GM04503 (cell line): ENCODE data around the gene COL4A1.
"Not testable (repeated sequence)": the region's sequence is repeated elsewhere in the genome, so short reads cannot be mapped to it uniquely, and the experiment has no call there.

ENCODE experiments used
- DNase-seq: peaks from one replicate; pipeline ENCODE4 v3.0.0-alpha.2; 2012; ENCODE audit warnings: low read depth

Gene COL4A1

DNA sequence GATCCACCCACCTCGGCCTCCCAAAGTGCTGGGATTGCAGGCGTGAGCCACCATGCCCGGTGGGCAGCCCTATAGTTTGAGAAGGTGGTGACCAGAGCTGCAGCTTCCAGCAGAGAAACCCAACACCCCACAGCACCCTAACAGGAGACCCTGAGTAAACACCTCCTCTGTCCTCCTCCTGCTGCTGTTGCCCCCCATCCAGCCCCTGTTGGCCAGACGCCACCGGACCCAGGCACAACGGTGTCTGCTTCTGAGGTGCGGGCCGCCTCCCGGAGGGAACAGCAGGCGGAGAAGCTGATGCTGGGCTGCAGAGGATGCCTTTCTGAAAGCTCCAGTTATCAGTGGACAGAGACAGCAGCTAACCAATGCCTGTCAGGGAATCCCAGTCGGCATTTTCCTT is 175.5 kb downstream of the COL4A1 start:
- DNase-seq = no peak

DNA sequence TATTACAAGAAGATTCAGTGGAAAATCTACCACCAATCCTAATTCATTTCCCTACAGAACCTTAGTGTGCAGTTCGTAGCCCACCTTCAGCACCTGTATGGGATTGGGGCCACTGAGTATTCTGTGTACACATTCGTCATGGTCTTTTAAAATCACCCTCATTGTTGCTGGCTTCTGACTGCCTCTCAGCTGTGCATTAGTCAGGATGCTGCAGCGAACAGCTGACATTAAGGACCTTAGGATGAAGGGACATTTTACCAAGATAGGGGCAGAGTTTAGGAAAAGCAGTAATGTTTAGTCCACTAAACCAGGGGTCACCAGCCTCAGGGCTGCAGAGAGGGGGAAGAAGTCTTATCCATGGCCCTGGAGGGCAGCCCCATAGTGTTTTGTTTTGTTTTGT is 176.5 kb downstream of the COL4A1 start:
- DNase-seq = no peak

DNA sequence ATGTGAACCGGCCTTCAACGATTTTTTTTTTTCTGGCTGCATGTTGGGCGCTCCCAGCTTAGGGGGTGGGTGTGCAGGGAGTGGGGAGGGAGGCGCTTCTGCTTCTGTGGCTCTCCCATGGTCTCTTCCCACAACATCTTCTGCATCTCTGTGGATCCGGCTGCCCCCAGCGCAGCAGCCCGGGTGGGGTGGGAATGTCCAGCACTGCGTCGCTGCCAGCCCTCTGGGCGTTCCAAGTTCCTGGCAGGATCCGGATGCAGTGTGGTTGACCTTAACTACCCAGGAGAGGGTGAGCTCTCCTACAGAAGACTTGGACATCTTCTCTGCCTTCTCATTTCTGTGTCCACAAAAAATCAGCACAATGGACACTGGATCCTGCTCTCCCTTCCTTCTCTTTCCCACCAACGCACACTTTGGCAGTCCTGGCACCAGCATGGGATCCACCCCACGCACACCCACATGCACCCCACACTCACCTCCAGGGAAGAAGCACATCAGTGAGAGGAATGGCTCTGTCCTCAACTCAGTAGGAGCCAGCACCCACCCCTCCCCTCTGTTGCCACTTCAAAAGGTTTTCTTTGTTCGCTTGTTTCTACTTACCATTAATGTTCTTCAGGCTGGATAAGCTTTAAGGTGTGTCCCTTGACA is 177.3 kb downstream of the COL4A1 start:
- no peak for DNase-seq

DNA sequence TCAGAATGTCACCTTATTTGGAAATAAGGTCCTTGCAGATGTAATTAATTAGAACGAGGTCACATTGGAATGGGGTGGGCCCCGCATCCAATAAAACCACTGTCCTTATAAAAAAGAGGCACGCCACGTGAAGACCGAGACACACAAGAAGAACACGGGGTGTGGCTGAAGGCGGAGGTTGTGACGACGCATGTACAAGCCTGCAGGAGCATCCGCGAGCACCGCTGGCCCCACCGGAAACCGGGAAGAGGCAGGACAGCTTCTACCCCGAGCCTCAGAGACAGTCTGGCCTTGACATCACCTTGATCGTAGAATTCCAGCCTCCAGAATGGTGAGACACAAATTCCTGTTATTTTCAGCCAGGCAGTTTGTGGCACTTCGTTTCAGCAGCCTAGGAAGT is 177.9 kb downstream of the COL4A1 start:
- DNase-seq = no peak

DNA sequence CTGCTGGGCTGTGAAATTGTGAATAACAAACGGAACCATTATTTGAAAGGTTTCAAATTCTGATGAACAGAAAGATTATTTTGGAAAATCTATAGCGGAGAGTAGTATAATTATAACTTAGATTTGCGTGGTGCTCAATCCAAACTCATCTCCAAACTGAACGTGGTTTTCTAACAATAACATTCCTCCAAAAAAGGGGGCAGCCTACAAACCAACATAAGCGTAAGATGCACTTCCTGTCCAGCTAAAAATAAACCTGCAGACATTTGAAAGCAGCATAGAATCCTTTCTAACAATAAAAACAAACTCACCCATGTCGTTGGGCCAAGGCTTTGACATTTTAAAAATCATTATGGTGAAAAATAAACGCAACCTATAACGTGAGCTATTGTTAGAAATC is 178.4 kb downstream of the COL4A1 start:
- no peak for DNase-seq

DNA sequence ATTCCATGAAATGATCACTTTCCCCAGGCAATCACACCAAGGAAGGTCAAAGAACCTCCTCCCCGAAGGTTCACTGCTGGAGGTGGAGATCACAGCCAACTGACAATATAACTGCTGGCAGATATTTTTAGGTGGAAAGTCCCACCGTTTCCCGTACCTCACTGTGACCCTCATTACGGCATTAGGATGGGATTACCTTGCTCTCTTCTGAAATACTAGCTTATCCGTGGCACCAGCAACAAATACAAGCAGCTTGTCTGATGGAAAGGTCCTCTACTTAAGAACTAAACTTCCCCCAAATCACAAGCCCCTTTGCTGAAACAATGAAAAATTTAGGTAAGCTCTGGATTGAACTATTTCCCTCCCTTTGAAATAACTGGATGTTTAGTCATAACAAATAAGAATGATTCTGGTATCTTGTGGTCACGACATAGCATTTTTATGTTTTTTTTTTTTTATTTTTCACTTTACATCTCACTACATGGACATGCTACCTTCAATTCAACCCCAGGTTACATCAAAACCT is 178.9 kb downstream of the COL4A1 start:
- no peak for DNase-seq

DNA sequence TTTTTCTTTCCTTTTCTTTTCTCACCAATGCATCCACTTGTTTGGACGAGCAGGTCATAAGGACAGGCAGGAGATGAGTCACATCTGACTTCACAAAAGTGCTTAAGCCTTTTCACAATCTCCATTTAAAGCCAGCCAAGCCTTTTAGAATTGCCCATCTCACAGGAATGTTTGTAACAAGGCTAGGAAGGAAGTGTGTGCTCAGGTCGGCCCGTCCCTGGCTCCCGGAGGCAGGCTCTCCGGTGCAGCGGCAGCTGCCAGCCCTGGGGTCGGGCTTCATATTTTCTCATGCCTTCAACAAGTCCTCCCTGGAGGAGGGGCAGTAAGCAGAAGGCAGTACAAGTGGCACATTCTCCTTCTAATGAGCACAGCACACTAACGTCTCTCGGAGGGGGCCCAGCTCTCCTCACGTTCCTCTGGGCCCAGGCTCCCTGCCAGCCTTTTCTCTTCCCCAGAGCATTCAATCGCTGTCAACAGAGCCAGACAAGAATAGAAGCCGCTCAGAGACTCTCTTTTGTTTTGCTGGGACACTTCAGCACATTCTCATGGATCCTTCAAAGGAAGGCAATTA is 180.5 kb downstream of the COL4A1 start:
- peak; percentile 93 for DNase-seq

DNA sequence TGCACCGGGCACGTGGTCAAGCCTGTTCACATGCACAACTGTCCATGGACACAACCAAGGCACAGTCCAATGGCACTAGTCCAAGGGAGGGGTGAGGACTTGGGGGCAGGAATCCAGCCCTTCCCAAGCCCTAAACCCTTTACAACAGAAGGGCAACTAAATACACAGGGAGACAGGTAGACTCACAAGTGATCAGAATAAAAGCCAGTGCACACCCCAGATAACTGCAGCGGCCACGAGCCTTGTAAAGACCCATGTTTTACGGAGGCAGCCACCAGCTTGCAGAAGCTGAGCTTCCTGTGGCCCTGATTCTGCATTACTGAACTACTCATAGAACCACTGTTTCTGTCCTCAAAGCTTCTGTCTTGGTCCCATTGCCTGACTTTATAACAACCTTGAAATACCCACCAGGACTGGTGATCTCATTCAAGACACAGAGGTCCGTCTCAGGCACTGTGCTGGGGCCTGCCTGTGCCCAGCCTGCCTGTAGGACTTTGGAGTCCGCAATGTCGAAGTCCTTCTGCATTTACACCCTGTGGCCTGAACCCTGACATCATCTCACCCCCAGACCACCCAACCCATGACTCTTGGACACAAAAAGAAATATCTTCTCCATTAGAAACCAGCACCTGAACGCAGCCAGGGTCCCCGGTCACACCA is 181.2 kb downstream of the COL4A1 start:
- DNase-seq = no peak

DNA sequence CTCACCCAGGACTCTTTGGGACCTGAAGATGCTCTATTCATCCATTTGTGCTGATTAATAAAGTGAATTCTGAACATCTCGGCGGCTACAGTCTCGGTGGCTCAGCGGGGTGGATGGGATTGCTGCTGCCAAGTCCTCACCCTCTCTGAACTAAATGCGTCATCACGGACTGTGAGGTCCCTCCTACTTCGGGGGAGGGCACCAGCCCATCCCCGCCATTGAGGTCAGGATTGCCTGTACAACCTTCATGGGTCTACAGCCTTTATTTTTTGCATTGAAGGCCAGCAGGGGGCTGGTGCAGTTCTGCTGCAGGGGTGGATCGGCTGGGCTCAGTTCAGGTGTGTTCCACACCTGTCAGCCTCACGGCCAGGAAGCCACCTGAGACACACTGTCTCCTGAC is 181.8 kb downstream of the COL4A1 start:
- no peak for DNase-seq

DNA sequence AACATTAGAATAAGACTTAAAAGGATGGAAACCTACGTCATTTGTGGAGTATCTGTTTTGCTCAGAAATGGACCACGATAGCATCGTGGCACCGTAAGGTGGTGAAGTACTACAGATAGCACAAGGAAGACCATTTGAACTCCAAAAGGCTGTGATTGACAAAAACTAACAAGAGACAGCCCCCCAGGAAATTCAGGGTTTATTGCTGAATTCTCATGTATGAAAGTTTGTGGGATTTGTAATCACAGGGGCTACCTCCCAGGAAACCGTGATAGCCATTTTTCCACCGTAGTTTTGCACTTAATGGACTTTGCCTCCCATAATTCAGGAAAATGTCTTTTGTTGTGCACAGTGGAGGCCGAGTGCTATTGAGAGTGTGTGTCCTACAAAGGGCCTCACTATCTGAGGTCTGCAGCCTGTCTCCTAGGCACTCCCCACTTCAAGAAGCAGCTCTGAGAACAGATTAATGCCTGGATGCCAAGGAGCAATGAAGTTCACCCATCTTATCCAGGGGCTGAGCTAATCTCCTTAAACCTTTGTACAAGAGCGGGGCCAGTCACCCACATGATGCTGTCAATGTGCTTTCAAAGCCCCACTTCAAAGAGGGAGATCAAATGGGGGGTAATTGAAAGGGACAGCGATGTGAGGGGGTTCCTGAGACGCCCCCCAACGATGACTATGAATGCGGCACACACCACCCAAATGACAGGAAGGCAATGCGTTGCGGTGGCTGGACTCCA is 182.6 kb downstream of the COL4A1 start:
- DNase-seq = no peak

DNA sequence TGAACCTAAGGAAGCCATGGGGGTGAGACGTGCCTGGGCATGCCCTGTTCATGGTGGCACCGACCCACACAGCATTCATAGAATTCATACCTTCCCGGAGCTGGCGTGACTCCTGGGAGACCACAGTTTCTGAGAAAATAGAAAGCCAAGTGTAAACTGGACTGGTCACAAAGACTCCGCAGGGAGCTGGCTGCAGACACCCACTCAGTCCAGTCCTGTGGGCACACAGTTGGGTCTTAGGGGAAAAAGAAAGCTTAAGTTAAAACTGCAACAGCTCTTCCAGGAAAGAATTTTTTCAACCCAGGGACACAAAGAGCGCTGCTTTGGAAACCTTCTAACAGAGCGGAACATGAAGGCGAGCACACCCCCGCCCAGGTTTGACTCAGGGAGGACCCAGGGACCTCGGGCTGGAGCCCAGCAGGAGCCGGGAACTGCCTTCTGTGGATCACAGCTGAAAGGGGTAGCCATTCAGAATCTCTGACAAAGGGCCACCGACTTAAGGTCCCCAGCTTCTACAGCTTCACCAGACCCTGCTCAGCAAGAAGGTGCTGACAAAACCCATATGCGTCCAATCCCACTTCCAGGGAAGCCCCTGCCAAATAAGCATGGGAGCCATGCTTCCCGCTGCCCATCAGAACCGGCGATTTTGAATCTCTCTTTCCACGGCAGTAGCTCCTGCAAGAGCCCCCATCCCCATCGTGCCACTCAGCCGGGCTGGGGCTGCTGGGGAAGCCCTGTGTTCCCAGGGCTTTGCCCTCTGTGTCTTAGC is 183.7 kb downstream of the COL4A1 start:
- DNase-seq = no peak

DNA sequence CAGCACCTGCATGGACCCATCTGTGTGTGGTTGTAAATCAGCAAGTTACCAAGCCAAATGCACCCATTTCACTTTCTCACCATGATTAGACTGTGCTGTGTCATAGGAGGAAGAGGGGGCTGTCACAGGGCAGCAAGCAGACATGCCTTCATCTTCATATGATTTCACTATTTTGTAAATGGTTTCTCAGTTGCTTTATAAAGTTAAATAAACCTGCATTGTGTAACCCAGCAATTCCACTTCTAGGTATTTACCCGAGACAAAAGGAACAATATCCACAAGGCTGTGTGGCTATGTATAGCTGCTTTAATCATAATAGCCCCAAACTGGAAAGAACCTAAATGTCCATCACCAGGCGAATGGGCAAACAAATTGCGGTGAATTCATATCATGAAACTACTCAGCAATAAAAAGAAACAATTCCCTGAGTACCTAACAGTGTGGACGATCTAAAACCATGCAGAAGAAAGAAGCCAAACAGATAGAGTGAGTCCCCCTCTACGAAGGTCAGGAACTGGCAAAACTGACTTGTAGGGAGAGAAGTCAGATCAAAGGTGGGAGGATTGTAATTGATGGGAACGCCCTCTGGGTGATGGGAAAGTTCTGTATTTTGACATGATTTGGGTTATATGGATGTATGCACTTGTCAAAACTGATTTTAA is 185.4 kb downstream of the COL4A1 start:
- DNase-seq = no peak

DNA sequence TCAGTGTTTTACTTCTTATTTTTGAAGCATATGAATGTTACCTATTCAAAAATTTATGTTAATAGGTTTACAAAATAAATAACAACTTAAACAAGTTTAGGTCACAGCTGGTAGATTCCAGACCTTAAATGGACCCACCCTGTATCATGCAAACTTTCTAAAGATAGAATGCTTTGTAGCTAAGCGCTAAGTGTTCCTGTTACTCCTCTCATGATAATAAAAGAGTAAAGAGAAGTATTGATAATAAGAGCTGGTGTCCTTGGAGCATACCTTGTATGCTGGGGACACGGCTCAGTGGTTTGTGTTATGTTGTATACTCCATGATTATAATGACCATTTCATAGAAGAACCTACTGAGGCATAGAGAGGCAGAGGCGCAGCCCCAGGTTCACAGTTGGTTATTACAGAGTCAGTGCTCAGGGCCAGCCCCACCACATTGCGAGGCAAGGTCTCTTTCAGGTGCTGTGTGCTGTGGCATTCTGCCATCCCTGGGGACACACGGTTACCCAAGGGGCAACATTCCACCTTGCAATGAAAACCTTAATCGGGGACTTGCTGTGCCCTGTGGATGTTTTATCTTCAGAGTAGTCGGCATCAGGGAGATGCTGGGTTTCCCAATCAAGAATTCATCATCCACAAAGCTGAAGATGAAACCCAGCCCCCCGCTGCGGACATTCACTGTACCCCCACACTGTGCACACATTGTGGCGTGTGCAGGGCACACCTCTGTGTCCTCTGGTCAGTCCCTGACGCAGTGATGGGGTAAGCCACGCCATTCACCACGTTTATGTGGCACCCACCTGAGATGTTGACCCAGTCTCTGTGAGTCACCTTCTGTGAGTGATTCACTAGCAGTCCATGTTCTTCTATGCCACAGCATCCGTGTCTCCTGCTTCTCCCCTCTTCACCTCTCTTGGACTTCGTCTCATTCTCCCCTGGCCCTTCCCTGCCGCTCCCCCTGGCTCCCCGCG is 186.7 kb downstream of the COL4A1 start:
- no peak for DNase-seq

DNA sequence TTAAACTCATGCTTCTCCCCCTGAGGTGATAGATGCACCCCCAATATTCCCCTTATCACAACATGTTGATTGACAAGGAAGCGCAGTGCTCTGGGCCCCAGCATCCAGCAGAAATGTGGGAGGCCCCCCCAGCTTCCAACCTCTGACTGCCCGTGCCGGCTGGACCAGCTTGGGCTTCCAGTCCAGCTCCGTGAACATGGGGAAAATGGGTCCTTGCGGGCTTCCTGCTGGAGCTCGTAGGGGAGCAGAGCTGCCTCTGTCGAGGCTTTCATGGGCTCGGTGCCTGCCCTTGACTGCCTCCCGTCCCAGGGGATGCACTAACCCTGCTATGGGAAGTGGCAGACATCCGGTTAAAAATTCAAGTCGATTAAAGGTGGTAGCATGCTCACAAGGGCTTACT is 188.9 kb downstream of the COL4A1 start:
- DNase-seq = no peak

DNA sequence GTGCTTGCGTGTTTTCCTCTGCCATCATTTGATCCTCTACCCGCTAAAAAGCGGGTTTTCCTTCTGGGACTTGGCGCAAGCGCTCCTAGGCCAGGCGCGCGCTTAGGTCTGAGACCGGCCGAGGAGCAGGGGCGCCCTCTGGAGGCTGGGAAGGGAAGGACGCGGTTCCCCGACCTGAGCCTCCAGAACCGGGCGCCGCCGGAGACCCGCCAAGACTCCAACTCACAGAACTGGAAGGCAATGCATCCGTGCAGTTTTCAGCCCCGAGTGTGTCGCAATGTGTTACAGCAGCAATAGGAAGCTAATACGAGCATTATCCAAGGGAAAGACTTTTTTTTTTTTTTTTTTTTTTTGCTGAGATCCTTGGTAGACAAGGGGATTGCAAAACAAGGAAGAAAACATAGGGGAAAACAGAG is 190.9 kb downstream of the COL4A1 start:
- DNase-seq = no peak

DNA sequence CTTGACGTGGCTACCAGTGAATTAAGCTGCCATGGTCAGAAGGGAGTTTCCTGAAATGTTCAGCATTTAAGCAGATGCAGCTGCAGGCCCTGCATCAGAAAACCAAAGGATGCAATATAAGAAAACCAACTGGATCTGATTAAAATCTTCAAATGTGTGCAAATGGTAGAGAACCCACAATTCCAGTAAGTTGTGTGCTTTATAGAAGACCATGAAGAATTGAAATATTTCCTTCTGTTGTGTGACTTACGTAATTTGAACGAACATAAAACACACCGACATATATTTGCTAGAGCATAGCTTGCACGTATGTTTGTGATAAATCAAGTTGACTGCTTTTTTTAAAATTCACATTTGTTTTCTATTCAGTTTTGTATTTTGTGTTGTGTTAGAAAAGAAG is 191.4 kb downstream of the COL4A1 start:
- DNase-seq = no peak

DNA sequence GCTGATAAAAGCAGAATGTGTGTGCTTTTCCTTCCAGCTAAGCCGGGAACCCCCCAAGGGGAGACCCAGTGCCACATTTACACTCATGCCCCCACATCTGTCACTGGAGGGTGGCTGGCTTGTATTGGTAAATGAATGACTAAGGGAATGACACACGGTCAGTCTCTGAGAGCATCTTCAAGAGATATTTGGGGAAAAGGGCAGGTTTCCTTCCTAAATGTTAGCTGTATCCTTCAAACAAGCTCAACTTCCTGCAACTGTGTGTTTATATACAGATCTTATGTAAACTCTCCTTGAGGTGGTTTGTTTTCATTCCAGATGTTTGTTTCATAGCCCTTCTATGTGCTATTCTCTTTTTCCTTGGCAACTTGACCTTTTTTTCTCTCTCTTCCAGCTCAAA is 192.6 kb downstream of the COL4A1 start:
- no peak for DNase-seq

DNA sequence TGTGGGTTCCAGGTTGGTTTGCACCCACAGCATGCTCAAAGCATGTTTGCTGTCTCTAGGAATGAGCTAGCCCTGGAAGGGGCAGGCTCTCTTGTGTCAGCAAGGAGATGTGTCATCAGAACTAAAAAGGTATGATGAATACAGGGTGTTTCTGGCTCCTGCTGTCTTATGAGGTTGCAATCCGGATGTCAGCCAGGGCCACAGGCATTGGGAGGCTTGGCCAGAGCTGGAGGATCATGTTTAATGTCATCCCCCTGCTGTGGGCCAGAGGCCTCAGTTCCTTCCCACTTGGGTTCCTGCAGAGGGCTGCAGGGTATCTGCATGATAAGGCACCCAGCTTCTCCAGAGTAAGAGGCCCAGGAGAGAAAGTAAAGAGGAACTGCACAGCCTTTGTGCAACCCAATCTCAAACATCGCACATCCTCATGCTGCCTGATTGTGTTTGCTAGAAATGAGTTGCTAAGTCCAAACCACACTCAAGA is 193.6 kb downstream of the COL4A1 start:
- DNase-seq = no peak

DNA sequence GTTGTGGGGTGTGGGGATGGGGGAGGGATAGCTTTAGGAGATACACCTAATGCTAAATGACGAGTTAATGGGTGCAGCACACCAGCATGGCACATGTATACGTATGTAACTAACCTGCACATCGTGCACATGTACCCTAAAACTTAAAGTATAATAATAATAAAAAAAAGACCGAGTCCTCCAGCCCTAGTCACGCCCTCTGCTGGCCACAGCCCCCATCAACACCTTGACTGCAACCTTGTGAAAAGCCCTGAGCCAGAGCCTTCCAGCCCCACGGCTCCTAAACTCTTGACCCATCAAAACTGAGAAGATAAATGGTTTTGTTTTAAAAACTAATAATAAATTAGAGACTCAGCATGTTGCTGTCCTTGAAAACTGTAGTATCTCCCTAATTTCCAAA is 194.6 kb downstream of the COL4A1 start:
- DNase-seq = not testable (repeated sequence)

DNA sequence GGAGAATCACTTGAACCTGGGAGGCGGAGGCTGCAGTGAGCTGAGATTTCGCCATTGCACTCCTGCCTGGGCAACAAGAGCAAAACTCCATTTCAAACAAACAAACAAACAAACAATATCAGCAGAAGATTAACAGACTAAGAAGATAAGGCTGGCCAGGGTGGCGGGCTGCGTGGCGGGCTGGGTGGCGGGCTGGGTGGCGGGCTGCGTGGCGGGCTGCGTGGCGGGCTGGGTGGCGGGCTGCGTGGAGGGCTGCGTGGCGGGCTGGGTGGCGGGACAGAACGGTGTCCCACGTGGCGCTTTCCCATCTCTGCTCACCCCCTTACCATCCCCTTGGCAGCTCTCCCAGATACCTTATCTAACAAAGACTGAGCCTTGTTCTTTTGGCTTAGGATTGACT is 196.2 kb downstream of the COL4A1 start:
- no peak for DNase-seq
